HepG2 (cell line): ENCODE measurements around the gene PRR11. TPM values are rescaled to one million over a fixed set of nuclear protein-coding genes. Genes with fewer than 3 reads are reported as not detected.

Experiments
- CAMTA2 ChIP-seq: sonication (generic); formaldehyde crosslinking; IDR thresholded peaks from 2 replicates; pipeline ENCODE4 v1.4.0; 2020; ENCODE audit warnings: mild to moderate bottlenecking, missing genetic modification reagents, borderline replicate concordance
- CBFB ChIP-seq: sonication (generic); formaldehyde crosslinking; IDR thresholded peaks from 2 replicates; pipeline ENCODE4 v1.4.0; 2020; ENCODE audit warnings: missing genetic modification reagents
- CSRNP2 ChIP-seq: sonication (generic); formaldehyde crosslinking; conservative IDR thresholded peaks from 2 replicates; pipeline ENCODE4 v1.8.0; 2022; ENCODE audit warnings: low read depth, missing genetic modification reagents
- GABPA ChIP-seq, 2 experiments: IDR thresholded peaks; 2 replicates each; pipeline ENCODE4 v1.6.1; 2011 to 2016; ENCODE audit warnings: low read depth in 2 of 2, low read length in 1 of 2, missing biosample characterization in 1 of 2, missing genetic modification characterization in 1 of 2
- LRRFIP1 ChIP-seq: sonication (generic); formaldehyde crosslinking; conservative IDR thresholded peaks from 2 replicates; pipeline ENCODE4 v1.4.0; 2020; ENCODE audit warnings: missing genetic modification reagents
- NONO ChIP-seq, 2 experiments: fragments of 450-650 bp in 1 of 2; sonication (generic) in 1 of 2; formaldehyde crosslinking in 1 of 2; IDR thresholded peaks in 1 of 2; conservative IDR thresholded peaks in 1 of 2; 2 replicates each; pipeline versions ENCODE4 v1.6.1 to v1.8.0; 2017 to 2022; ENCODE audit warnings: mild to moderate bottlenecking in 1 of 2, missing genetic modification reagents in 1 of 2, moderate library complexity in 1 of 2
- POGK ChIP-seq: sonication (generic); formaldehyde crosslinking; conservative IDR thresholded peaks from 2 replicates; pipeline ENCODE4 v1.8.0; 2022; ENCODE audit warnings: mild to moderate bottlenecking, moderate library complexity, missing genetic modification reagents
- TBP ChIP-seq: sonication (generic); formaldehyde crosslinking; IDR thresholded peaks from 2 replicates; pipeline ENCODE4 v1.5.0; 2020; ENCODE audit warnings: missing genetic modification reagents
- TBX3 ChIP-seq: fragments of 450-650 bp; IDR thresholded peaks from 2 replicates; pipeline ENCODE4 v1.6.1; 2017; ENCODE audit warnings: antibody characterized with exemption, mild to moderate bottlenecking, inconsistent platforms, borderline replicate concordance
- THAP11 ChIP-seq: IDR thresholded peaks from 2 replicates; pipeline ENCODE4 v1.6.1; 2016; ENCODE audit warnings: missing biosample characterization, missing genetic modification reagents
- ZNF10 ChIP-seq: sonication (generic); formaldehyde crosslinking; IDR thresholded peaks from 2 replicates; pipeline ENCODE4 v1.4.0; 2020; ENCODE audit warnings: mild to moderate bottlenecking, low read depth, missing genetic modification reagents, borderline replicate concordance
- ZNF136 ChIP-seq: sonication (generic); formaldehyde crosslinking; IDR thresholded peaks from 2 replicates; pipeline ENCODE4 v1.8.1; 2022; ENCODE audit warnings: low read depth, mild to moderate bottlenecking, moderate library complexity, missing genetic modification reagents
- ZSCAN29 ChIP-seq: sonication (generic); formaldehyde crosslinking; conservative IDR thresholded peaks from 2 replicates; pipeline ENCODE4 v1.4.0; 2020; ENCODE audit warnings: mild to moderate bottlenecking, missing genetic modification reagents
- polyA plus RNA-seq, 8 experiments: library from polyadenylated mRNA; depleted of rRNA in 3 of 8; stranded (reverse) in 7 of 8; unstranded in 1 of 8; fragments of >200 nt; fragmentation: Illumina TruSeq in 4 of 8; extraction: Trizol in 4 of 8; gene quantifications; 2 replicates each; pipeline versions ENCODE4 v1.2.1 to v1.2.3, GENCODE V29; 2011 to 2016; ENCODE audit warnings: low read depth in 4 of 8, missing spikeins in 1 of 8, mixed read lengths in 1 of 8; ENCODE audit not compliant: insufficient read depth in 1 of 8
- total RNA-seq, 5 experiments: library from RNA; depleted of rRNA; stranded (reverse); fragments of >200 nt; fragmentation: Illumina TruSeq; extraction: Trizol; gene quantifications; 2 replicates each; pipeline ENCODE4 v1.2.3, GENCODE V29; 2016; ENCODE audit warnings: low read depth in 1 of 5
- TF ChIP-seq, protein P1 (sequence below): sonication (generic); formaldehyde crosslinking; IDR thresholded peaks from 2 replicates; pipeline ENCODE4 v1.4.0; 2020; ENCODE audit warnings: missing genetic modification reagents, mild to moderate bottlenecking, borderline replicate concordance
- TF ChIP-seq, protein P2 (sequence below): sonication (generic); formaldehyde crosslinking; IDR thresholded peaks from 2 replicates; pipeline ENCODE4 v1.8.1; 2022; ENCODE audit warnings: low read depth, mild to moderate bottlenecking, missing genetic modification reagents

PRR11 gene
- total and polyA plus RNA-seq, 2 of the 13 experiments (the other 11 are each of a cell fraction or from before 2014, with no cell fraction given): 35.7 to 39.2 TPM

GRCh38 chr17:59154721-59155438, 666 bp upstream of the PRR11 start, which contains the start of gene SKA2 (continued):
- TF ChIP-seq LRRFIP1 (CRISPR knock-in tag): no peak
- no peak for TF ChIP-seq TBP (CRISPR knock-in tag)
- TF ChIP-seq CBFB (CRISPR knock-in tag): peak; percentile 96
- no peak for TF ChIP-seq ZNF136
- no peak for TF ChIP-seq ZNF10 (CRISPR knock-in tag)
- no peak for TF ChIP-seq CSRNP2 (CRISPR knock-in tag)
- peak; percentile 35 for TF ChIP-seq GABPA (IDR thresholded peaks at IDR 0.05; ENCODE audit: low read depth, low read length)
- peak; percentile 61 for TF ChIP-seq GABPA (CRISPR knock-in tag; IDR thresholded peaks at IDR 0.05; ENCODE audit: low read depth)
- no peak for TF ChIP-seq CAMTA2 (CRISPR knock-in tag)
- TF ChIP-seq TBX3: peak; percentile 91
- TF ChIP-seq ZSCAN29 (CRISPR knock-in tag): no peak
- TF ChIP-seq, protein P1, sequence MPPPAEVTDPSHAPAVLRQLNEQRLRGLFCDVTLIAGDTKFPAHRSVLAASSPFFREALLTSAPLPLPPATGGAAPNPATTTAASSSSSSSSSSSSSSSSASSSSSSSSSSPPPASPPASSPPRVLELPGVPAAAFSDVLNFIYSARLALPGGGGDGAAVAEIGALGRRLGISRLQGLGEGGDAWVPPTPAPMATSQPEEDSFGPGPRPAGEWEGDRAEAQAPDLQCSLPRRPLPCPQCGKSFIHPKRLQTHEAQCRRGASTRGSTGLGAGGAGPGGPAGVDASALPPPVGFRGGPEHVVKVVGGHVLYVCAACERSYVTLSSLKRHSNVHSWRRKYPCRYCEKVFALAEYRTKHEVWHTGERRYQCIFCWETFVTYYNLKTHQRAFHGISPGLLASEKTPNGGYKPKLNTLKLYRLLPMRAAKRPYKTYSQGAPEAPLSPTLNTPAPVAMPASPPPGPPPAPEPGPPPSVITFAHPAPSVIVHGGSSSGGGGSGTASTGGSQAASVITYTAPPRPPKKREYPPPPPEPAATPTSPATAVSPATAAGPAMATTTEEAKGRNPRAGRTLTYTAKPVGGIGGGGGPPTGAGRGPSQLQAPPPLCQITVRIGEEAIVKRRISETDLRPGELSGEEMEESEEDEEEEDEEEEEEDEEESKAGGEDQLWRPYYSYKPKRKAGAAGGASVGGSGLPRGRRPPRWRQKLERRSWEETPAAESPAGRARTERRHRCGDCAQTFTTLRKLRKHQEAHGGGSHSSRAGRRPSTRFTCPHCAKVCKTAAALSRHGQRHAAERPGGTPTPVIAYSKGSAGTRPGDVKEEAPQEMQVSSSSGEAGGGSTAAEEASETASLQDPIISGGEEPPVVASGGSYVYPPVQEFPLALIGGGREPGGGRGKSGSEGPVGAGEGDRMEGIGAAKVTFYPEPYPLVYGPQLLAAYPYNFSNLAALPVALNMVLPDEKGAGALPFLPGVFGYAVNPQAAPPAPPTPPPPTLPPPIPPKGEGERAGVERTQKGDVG (CRISPR knock-in tag): no peak
- TF ChIP-seq POGK (CRISPR knock-in tag): peak; percentile 10; the same call in 1 of the 2 replicates
- TF ChIP-seq NONO (IDR thresholded peaks at IDR 0.05): no peak
- peak; percentile 66 for TF ChIP-seq NONO (CRISPR knock-in tag; conservative IDR thresholded peaks at IDR 0.05)
- peak; percentile 90 for TF ChIP-seq THAP11 (CRISPR knock-in tag)
- TF ChIP-seq, protein P2, sequence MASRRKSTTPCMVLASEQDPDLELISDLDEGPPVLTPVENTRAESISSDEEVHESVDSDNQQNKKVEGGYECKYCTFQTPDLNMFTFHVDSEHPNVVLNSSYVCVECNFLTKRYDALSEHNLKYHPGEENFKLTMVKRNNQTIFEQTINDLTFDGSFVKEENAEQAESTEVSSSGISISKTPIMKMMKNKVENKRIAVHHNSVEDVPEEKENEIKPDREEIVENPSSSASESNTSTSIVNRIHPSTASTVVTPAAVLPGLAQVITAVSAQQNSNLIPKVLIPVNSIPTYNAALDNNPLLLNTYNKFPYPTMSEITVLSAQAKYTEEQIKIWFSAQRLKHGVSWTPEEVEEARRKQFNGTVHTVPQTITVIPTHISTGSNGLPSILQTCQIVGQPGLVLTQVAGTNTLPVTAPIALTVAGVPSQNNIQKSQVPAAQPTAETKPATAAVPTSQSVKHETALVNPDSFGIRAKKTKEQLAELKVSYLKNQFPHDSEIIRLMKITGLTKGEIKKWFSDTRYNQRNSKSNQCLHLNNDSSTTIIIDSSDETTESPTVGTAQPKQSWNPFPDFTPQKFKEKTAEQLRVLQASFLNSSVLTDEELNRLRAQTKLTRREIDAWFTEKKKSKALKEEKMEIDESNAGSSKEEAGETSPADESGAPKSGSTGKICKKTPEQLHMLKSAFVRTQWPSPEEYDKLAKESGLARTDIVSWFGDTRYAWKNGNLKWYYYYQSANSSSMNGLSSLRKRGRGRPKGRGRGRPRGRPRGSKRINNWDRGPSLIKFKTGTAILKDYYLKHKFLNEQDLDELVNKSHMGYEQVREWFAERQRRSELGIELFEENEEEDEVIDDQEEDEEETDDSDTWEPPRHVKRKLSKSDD (CRISPR knock-in tag): peak; percentile 55
